Left lung (tissue), 10 donors: ENCODE data around the gene KIAA1191. TPM values are rescaled to one million over a fixed set of nuclear protein-coding genes. Genes with fewer than 3 reads are reported as not detected.

Experiments used
- ATAC-seq: fragments of 200-7000 bp; cut with Tn5 transposase; one replicate; pipeline ENCODE4 v1.9.1; 2020; ENCODE audit warnings: moderate library complexity
- DNase-seq, 4 donors: peaks; one replicate each; pipeline ENCODE4 v3.0.0-alpha.2; 2013 to 2020
- H3K27ac ChIP-seq, 2 donors: fragments of 200-600 bp; sonication (generic) in 1 of 2; one replicate each; pipeline versions ENCODE4 v1.5.0 to v1.8.0; 2020 to 2021
- H3K27me3 ChIP-seq, 2 donors: fragments of 200-600 bp; sonication (generic) in 1 of 2; one replicate each; pipeline versions ENCODE4 v1.5.0 to v1.8.0; 2020 to 2021
- H3K36me3 ChIP-seq, 2 donors: fragments of 200-600 bp; sonication (generic) in 1 of 2; one replicate each; pipeline versions ENCODE4 v1.5.0 to v1.8.0; 2020 to 2021
- H3K4me1 ChIP-seq, 2 donors: fragments of 200-600 bp; one replicate each; pipeline ENCODE4 v1.8.0; 2021
- H3K4me3 ChIP-seq, 2 donors: fragments of 200-600 bp; sonication (generic) in 1 of 2; one replicate each; pipeline versions ENCODE4 v1.5.0 to v1.8.0; 2020 to 2021; ENCODE audit warnings: mild to moderate bottlenecking in 1 of 2
- H3K9me3 ChIP-seq, 2 donors: fragments of 200-600 bp; sonication (generic) in 1 of 2; one replicate each; pipeline versions ENCODE4 v1.5.0 to v1.8.0; 2020 to 2021
- intact Hi-C, 2 donors: fragments of 100-400 bp; cut with DNase I; formaldehyde crosslinking; loops; one replicate each; pipeline versions ENCODE4 v1.11.2 to v1.14.2; 2022
- polyA plus RNA-seq, 6 donors: library from polyadenylated mRNA; unstranded; fragments of 120-200 nt; gene quantifications; one replicate each; pipeline ENCODE4 v1.2.1, GENCODE V29; 2013; ENCODE audit not compliant: insufficient read length in 6 of 6
- total RNA-seq, 2 donors: library from RNA; stranded (reverse); fragmentation: NEBNext Ultra II Directional; extraction: Animal tissue kit (Norgen Biotek cat#: 25700); gene quantifications; one replicate each; pipeline ENCODE4 v1.2.1, GENCODE V29; 2021
- TF ChIP-seq, protein P1 (sequence below), 2 donors: fragments of 200-600 bp; sonication (generic) in 1 of 2; IDR thresholded peaks; one replicate each; pipeline versions ENCODE4 v1.5.0 to v1.8.0; 2021; ENCODE audit warnings: antibody characterized with exemption in 2 of 2
- donor health status: DM: no; HTN: yes; CAD: no.
- donor health status: DM: no; HTN: no; CAD: no.

KIAA1191 gene
- total and polyA plus RNA-seq, 8 donors, result 74.5 to 165 (median 157) TPM

DNA sequence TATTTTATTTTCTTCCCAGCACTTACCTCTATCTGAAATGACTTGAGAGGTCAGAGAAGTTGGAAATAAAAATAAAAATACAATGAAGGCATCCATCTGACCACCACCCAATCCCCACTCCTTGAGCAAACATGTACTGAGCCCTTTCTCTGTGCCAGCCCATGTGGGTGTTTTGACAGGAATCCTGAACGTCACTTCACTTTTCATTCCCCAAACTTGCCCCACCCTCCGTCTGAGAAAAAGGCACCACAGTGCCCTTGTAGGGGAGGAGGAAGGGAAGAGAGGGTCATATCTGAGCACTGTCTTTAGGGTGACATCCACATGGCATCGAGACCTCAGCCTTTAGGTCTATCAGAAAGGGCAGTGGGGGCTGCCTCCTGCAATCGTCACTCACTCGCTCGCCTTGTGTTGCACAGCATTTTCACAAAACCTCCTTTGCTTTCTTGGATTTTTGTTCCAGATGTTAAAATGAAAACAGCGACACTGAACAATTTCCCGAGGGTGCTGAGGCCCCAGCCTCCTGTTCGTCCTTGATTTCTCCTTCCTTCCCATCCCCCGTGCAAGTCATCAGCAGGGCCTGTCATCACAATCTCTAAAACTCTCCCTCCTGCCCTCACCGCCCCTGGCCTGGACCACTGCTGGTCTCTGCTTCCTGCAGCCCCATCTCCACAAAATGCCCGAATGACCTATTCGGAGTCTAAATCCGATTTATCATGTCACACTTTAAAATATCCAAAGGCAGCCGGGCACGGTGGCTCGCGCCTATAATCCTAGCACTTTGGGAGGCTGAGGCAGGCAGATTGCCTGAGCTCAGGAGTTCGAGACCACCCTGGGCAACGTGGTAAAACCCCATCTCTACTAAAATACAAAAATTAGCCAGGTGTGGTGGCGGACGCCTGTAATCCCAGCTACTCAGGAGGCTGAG is 40.0 kb upstream of the KIAA1191 start:
- H3K27me3 ChIP-seq, result no peaks in the 10 kb centered on the region
- peaks cover 0 to 70% of the 10 kb centered on the region in 2 donors for H3K36me3 ChIP-seq
- no peak for ATAC-seq
- no peaks in the 10 kb centered on the region for H3K4me1 ChIP-seq
- TF ChIP-seq, protein P1, sequence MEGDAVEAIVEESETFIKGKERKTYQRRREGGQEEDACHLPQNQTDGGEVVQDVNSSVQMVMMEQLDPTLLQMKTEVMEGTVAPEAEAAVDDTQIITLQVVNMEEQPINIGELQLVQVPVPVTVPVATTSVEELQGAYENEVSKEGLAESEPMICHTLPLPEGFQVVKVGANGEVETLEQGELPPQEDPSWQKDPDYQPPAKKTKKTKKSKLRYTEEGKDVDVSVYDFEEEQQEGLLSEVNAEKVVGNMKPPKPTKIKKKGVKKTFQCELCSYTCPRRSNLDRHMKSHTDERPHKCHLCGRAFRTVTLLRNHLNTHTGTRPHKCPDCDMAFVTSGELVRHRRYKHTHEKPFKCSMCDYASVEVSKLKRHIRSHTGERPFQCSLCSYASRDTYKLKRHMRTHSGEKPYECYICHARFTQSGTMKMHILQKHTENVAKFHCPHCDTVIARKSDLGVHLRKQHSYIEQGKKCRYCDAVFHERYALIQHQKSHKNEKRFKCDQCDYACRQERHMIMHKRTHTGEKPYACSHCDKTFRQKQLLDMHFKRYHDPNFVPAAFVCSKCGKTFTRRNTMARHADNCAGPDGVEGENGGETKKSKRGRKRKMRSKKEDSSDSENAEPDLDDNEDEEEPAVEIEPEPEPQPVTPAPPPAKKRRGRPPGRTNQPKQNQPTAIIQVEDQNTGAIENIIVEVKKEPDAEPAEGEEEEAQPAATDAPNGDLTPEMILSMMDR (IDR thresholded peaks at IDR 0.05), result no peak
- DNase-seq, result no peak
- no peak overlapping the region for H3K4me3 ChIP-seq
- intact Hi-C loops, result no loop called here
- H3K27ac ChIP-seq, result no peak overlapping the region
- no peaks in the 10 kb centered on the region for H3K9me3 ChIP-seq

DNA sequence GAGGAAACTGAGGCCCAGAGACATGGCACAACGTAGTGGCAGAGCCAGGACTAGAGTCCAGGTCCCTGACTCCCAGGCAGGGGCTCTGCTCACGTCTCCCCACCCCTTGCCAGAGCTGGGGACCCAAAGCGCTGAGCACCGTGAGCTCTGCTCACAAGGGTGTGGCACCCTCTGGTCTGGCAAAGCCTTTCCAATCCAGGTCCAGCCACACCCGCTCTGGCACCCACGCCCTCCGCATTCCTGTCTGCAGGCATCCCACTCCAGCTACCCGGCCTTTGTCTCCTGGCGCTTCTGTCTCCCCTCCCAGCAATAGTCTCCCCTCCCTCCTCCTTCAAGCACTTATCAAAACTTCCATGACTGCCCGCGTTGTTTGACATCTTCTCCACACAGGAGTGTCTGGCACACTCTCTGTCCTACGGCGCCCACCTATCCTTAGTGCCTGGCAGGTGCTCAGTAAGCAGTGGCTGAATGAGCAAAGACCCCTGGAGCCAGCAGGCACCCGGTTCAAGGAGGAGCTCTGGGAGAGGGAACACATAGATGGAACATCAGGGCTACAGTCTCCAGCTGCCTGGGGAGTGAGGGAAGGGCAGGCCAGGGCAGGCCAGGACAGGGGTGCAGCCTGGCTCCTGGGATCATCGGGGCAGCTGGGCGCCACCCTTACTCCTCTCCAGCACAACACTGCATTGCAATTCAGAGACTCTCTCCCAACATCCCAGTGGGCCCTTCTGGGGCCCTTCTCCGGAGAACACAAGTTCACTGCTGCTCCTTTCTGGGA is 39.0 kb upstream of the KIAA1191 start:
- TF ChIP-seq, protein P1 (IDR thresholded peaks at IDR 0.05), result no peak
- intact Hi-C loops, result no loop called here

DNA sequence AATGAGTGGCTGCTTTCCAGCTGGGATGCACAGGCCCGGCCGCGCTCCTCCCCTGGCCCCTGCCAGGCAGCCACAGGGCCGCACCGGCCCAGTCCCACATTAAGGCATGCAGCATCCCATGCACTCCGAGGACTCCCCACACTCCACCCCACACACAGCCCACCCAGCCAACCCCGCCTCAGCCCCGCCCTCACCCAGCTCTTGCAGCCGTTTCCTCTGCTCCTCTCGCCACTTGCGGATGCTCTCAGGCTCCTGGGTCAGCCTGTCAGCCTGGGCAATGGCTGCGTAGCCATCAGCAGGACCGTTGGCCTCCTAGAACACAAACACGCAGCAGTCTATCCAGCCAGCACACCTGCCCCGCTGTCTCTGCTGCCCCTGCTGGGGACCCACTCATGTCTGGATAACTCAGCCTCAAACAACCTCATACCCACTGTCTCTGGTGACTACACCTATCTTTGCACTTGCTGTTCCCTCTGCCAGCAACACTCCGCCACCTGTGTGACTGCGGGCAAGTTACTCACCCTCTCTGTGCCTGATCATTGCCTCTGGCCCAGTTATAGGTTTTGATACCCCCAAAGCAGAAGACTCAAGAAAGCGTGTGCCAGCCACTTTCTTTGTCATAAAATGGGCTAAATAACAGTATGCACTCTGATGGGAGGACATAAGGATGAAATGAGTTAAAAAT is 36.3 kb upstream of the KIAA1191 start:
- DNase-seq, result no peak
- no peak overlapping the region for H3K27ac ChIP-seq
- H3K4me3 ChIP-seq, result no peak overlapping the region
- intact Hi-C loops, result no loop called here
- peaks cover 0 to 77% of the 10 kb centered on the region in 2 donors for H3K36me3 ChIP-seq
- H3K4me1 ChIP-seq, result no peaks in the 10 kb centered on the region
- TF ChIP-seq, protein P1 (IDR thresholded peaks at IDR 0.05), result no peak
- no peaks in the 10 kb centered on the region for H3K27me3 ChIP-seq
- ATAC-seq, result no peak
- no peaks in the 10 kb centered on the region for H3K9me3 ChIP-seq

More for the DNA sequence above, 39.0 kb upstream of the KIAA1191 start:
- Histone ChIP-seq H3K4me3 (no peak overlapping the region), H3K27me3 (no peaks in the 10 kb centered on the region), H3K27ac (no peak overlapping the region), H3K36me3 (peaks cover 0 to 70% of the 10 kb centered on the region in 2 donors), H3K9me3 (no peaks in the 10 kb centered on the region), H3K4me1 (no peaks in the 10 kb centered on the region)
- ATAC-seq (peak; percentile 86), DNase-seq (peak in 1 of 4 donors; percentile 57)

DNA sequence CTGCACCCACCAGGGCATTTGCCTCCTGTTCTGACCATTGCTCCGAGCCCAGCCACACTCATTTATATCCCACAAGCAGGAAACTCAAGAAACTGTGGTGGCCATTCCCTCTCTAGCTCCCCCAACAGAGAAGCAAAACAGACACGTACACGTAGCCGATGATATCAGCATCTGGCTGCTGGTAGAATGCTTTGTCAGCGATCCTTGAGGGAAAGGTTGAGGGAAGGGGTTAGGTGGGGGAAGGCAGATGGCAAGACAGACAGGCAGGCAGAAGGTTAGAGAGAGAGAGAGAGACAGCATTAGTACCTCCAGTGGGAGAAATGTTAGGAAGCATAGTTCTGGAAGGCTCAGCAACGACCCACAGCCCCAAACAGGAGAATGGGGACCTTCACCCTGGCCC is 34.8 kb upstream of the KIAA1191 start:
- peaks cover 0 to 3% of the 10 kb centered on the region in 2 donors for H3K4me1 ChIP-seq
- no peak overlapping the region for H3K27ac ChIP-seq
- ATAC-seq (no peak), DNase-seq (peak in 1 of 4 donors; percentile 25)
- intact Hi-C loops, result no loop called here
- no peaks in the 10 kb centered on the region for H3K27me3 ChIP-seq
- no peaks in the 10 kb centered on the region for H3K9me3 ChIP-seq
- H3K36me3 ChIP-seq, result peaks cover 0 to 92% of the 10 kb centered on the region in 2 donors
- TF ChIP-seq, protein P1 (IDR thresholded peaks at IDR 0.05), result no peak
- no peak overlapping the region for H3K4me3 ChIP-seq
